ENCODE data around the gene KSR1. TPM values are rescaled to one million over a fixed set of nuclear protein-coding genes. Genes with fewer than 3 reads are reported as not detected.
A peak's percentile ranks its signal among the peaks of the same experiment; 100 is the strongest.
"Not testable (repeated sequence)": the region's sequence is repeated elsewhere in the genome, so short reads cannot be mapped to it uniquely, and the experiment has no call there.

The KSR1 gene
- polyA plus RNA-seq, 5 donors: 50.0 to 72.7 (median 53.4) TPM

- DNase-seq: no peak
Observed at GRCh38 chr17:27425991-27426390, 30.3 kb upstream of the KSR1 start.

DNA sequence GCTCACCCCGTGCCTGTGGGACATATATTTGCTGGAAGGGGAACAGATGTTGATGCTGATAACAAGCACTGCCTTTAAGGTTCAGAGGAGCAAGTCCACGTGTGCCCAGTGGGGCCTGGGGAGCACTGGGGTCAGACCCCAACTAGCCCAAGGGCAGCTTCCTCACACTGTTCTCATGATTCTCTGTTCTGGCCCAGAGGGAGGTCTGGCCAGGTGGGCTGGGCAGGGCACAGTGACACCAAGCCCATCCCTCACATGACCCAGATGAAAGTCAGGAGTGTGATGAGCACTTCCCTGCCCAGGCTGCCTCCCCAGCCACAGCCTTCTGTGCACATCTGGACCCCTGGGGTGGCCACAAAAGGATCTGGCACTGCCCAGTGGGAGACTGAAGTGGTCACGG is 29.8 kb upstream of the KSR1 start:
- DNase-seq: not testable (repeated sequence)

DNA sequence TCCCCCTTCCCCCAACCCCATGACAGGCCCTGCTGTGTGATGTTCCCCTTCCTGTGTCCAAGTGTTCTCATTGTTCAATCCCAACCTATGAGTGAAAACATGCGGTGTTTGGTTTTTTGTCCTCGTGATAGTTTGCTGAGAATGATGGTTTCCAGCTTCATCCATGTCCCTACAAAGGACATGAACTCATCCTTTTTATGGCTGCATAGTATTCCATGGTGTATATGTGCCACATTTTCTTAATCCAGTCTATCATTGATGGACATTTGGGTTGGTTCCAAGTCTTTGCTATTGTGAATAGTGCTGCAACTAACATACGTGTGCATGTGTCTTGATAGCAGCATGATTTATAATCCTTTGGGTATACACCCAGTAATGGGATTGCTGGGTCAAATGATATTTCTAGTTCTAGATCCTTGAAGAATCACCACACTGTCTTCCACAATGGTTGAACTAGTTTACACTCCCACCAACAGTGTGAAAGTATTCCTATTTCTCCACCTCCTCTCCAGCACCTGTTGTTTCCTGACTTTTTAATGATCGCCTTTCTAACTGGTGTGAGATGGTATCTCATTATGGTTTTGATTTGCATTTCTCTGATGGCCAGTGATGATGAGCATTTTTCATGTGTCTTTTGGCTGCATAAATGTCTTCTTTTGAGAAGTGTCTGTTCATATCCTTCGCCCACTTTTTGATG is 28.9 kb upstream of the KSR1 start:
- DNase-seq: not testable (repeated sequence)

- no peak for DNase-seq
Observed at GRCh38 chr17:27428781-27429505, 27.3 kb upstream of the KSR1 start.

DNA sequence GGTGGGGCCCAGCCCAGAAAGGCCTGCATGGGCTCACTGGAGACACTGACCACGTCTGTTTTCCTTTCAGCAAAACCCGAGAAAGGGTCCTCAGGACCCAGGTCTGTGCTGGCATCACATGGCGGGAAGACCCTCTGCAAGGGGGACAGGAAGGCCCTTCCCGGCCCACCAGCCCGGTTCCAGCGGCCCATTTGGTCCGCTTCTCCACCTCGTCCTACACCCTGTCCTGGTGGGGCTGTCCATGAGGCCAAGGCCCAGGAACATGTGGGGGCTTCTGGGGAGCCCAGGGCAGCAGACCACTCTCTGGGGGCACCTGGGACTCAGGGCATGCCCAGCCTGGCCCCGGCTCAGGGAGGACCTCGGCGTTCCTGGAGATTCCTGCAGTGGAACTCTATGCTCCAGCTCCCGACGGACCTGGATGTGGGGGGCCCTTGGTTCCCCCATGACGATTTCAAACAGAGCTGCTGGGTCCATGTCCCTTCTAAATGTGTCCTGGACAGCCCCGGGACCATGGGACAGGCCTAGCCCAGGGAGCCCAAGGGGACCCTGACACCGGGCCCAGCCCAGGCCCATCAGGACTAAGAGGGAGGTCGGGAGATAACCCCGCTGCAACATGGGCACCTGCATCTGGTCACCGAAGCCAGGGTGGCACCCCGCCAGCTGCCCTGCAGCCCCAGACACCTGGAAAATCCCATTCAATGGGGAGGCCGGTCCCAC is 26.4 kb upstream of the KSR1 start:
- DNase-seq: no peak

GRCh38 chr17:27430383-27430840 is 25.8 kb upstream of the KSR1 start:
- DNase-seq: no peak

DNA sequence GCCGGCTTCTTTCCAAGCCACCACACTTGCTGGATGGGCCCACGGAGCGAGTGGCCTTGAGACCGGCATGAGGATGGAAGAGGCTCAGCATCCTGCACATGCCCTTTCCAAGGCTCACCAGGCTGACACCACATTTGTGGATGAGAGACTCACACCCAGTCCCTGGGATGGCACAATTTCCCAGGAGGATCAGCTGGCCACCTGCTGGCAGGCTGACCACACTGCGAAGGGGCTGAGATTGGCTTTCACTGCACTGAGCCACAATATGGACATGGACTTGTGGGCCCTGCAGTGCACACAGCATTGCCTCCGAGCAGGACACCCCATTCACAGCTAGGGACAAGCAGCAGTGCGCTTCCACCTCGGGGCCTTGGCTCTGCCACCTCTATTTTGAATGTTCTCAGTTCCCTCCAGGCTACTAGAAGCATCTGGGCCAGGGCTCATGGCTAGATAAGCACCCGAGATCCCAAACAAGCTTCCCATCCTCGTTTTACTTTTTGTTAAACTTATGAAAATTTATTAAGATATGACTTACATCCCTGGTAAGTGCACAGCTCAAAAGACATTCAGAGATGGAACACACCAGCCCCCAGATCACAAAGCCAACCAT is 25.3 kb upstream of the KSR1 start:
- no peak for DNase-seq

GRCh38 chr17:27433521-27433920 is 22.7 kb upstream of the KSR1 start:
- no peak for DNase-seq

DNA sequence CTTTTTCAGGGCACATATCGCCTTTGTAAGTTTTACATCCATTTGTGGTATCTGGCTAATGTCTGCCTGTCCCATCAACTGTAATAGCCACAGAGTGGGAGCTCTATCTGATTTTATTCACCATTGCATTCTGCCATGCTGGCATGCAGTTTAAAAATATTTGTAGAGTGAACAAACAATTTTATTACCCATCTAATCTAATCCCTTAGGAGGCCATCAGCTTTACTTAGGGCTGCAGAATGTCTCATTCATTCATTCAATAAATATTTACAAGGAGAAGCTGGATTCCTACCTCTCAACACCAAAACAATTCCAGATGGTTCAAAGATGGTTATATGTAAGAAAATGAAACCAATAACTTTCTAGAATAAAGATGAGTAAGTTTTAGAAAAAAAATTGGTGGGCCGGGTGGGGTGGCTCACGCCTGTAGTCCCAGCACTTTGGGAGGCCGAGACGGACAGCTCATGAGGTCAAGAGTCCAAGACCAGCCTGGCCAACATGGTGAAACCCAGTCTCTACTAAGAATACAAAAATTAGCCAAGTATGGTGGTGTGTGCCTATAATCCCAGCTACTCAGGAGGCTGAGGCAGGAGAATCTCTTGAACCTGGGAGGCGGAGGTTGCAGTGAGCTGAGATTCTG is 20.7 kb upstream of the KSR1 start:
- DNase-seq: not testable (repeated sequence)

DNA sequence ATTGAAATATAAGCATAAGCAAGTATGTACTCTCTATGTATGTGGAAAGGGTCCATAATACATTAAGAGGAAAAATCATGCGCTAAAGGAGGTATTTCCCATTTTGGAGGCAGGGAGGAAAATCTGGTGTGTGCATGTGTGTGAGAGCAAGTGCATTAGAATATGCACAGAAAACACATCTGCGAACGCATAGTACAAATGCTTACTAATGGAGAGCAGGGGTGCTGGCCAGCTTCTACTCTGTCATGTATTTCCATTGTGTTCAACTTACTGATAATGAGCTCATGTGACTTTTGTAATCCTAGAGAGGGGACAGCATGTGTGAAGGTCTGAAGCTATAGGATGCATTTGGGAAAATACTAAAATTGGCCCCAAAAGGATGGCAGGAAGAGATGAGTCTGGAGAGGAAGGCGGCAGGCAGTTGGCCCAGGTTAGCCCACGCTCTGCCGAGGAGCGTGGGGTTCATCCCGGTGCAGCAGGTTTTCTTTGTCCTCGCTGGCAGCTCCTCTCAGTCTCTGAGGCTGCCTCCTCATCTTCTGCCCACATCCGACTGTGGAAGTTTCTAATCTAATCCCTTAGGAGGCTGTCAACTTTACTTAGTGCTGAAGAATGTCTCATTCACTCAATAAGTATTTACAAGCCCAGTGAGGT is 17.8 kb upstream of the KSR1 start:
- no peak for DNase-seq

DNA sequence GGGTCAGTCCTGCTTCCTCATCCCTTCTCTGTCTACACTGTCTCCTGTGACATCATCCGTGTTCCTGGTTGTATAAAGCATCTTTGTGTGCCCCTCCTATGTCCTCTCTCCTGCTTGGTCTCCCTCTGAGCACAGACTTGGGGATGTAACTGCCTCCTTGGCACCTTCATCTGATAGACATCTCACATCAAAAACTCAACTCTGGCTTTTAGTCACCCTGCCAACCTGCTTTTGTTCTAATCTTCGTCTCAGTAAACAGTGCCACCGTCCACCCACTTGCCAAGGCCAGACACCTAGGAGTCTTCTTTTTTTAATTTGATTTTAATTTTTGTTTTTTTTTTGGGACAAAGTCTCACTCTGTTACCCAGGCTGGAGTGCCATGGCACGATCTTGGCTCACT is 16.9 kb upstream of the KSR1 start:
- DNase-seq: no peak

DNA sequence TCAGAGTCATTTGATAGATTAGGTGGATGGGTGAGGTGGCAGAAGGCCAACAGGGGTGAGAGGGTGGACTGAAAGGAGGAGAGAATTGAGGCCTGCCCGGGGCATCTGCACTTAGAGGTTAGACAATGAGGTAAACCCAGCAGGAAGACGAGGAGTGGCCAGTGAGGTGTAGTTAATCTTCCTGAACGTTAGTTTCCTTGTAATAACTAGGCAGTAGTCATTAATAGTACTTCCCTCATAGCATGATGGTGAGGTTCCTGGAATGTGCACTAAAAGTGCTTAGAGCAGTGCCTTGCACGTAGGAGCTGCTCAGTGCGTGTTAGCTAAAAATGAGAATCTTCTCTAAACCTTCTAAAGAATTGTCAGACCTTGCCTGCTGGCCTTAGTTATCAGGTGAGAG is 13.5 kb upstream of the KSR1 start:
- no peak for DNase-seq

- DNase-seq: no peak
Observed at GRCh38 chr17:27443491-27443890, 12.8 kb upstream of the KSR1 start.

- DNase-seq: no peak
Observed at GRCh38 chr17:27445971-27446370, 10.3 kb upstream of the KSR1 start.

DNA sequence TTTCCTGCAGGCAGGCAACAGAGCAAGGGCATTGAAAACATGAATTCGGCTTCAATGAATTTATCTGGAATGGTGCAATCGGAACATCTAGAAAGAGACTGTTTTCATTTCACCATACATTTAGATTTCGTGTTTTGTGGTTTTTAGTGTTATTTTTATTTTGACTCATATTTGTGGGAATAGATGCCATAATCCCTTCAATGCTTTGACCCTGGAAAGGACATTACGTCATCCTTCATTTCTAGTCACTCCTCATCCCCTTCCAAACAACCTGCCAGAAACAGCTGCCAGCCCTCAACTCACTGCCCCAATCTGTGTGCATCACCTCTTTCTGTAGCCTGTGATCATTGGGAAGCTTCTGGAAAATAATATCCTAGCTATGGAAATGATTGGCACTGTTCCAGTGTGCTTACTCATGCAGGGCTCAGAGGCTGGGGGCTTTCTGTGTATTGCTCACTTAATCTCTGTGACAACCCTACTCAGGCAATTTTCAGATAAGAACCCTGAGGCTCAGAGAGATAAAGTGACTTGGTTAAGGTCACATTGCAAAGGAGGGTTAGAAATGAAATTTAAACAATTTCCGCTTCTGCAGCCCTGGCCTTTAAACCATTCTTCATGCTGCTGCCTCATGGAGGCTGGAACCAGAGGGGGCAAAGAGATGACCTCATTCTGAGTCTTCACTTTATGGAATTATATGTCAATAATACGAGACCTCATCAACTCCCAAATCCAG is 9.5 kb upstream of the KSR1 start:
- DNase-seq: peak; percentile 74 to 79

DNA sequence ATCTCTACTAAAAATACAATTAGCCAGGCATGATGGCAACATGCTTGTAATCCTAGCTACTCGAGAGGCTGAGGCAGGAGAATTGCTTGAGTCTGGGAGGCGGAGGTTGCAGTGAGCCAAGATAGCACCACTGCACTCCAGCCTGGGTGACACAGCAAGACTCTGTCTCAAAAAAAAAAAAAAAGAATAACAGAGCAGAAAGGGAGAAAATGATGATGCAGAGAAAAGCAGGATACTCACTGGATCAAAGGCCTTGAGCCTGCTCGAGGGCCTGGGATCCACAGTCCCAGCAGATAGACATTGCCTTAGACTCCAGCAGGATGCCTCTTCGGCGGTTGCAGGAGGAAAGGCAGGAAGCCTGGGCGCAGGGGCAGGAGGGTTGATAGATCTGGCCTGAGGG is 7.7 kb upstream of the KSR1 start:
- DNase-seq: not testable (repeated sequence)

DNA sequence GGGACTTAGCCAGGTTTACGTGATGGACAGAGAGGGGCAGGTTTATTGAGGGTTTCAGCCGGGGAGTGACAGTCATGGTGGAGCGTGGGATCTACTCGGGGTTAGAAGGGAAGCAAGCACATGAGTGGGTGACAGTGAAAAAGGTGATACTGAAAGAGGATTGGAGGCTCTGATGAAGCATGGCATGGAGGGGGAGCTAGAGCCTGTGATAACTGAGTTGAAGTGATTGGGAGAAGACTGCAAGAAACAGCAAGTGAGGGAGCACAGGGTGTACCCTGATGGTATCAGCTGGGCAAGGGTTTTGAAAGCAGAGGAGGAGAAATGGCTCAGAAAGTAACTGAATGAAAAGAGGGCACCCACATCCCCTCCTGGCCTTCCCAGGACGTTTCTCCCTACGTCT is 6.7 kb upstream of the KSR1 start:
- DNase-seq: no peak

- no peak for DNase-seq
Observed at GRCh38 chr17:27449988-27450387, 6.3 kb upstream of the KSR1 start.

DNA sequence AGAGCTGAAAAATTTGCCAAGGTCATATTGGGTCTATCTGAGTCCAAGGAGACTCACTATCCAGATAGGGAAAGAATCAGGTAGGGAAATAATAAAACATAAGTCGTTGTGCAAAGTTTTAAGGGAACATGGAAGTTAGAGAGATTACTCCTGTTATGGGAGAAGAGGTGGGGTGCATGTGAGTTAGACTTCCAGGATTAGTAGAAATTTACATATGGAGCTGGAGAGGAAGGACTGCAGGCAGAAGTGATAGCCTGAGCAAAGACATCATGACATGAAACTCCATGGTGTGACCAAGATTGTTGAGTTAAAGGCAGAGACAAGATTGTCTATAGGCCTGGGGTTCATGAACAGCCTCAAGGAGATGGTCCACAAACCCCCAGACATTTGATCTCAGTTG is 5.8 kb upstream of the KSR1 start:
- DNase-seq: no peak

- DNase-seq: no peak
Observed at GRCh38 chr17:27451906-27452305, 4.3 kb upstream of the KSR1 start.

- no peak for DNase-seq
Observed at GRCh38 chr17:27452828-27453227, 3.4 kb upstream of the KSR1 start.

Data from right lung (tissue), 5 donors.